HG03575 (cell line): ENCODE measurements around the gene EBF3.

Source experiments
- ATAC-seq: cut with Tn5 transposase; IDR thresholded peaks from one replicate; pipeline ENCODE4 v1.9.1; 2021; ENCODE audit not compliant: unreplicated experiment, insufficient number of reproducible peaks, low FRiP score; ENCODE audit errors: extremely low read depth

The EBF3 gene

DNA sequence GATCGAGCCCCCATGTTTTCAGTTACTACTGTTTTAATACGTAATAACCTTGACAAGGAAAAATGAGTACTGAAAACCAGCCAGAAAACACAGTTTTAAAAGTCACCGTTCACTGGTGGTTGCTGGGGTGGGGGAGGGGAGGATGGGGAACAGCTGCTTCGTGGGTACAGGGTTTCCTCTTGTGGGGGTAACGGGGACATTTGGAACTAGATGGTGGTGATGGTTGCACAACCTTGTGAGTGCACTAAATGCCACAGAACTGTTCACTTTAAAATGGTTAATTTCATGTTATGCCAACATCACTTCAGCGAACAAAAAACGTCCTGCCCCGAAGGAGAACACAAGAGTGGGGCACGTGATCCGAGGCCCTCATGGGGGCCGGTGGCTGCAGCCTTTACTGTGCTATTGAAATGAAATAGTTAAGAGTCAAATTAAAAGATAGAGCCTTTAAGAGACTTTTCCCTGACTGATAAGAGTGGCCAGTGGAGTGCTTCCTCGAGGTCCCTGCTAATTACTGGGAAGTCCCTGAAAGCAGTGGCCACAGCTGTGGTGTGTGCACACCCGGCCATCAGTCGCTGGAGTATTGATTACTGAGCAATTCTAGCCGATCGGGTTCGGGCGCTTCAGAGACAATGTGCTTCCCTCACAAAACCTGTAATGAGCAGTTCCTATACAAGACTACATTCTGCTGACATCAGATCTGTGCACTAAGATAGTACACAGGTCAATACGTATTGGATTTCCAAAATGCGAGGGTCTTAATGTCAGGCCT, 80.3 kb downstream of the EBF3 start:
- ATAC-seq = no peak

- no peak for ATAC-seq
Measured at GRCh38 chr10:129883029-129883428, 81.0 kb downstream of the EBF3 start.

- ATAC-seq = no peak
Measured at GRCh38 chr10:129882291-129883010, 81.6 kb downstream of the EBF3 start.

GRCh38 chr10:129881641-129882040, 82.4 kb downstream of the EBF3 start:
- ATAC-seq = no peak

GRCh38 chr10:129880191-129880870, 83.7 kb downstream of the EBF3 start:
- ATAC-seq = no peak

DNA sequence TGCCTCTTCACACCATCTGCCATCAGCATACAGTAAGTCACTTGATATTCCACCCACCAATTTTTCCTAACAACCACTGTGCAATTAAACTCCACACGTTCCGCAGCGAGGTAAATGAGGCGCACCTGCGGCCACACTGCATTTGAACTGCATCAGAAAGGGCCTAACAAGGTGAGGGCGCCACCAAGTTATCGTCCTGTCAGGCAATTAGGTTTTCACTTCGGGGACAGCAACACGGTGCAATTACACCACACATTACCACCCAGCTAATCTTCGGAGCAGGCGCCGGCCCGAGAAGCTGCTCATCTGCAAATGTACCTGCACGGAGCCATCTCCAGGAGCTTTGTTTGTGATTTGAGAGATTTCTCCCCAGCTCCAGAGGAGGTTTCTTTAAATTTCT, 84.4 kb downstream of the EBF3 start:
- no peak for ATAC-seq

GRCh38 chr10:129878835-129879234, 85.2 kb downstream of the EBF3 start:
- no peak for ATAC-seq

- no peak for ATAC-seq
Measured at GRCh38 chr10:129877773-129878371, 86.2 kb downstream of the EBF3 start.

DNA sequence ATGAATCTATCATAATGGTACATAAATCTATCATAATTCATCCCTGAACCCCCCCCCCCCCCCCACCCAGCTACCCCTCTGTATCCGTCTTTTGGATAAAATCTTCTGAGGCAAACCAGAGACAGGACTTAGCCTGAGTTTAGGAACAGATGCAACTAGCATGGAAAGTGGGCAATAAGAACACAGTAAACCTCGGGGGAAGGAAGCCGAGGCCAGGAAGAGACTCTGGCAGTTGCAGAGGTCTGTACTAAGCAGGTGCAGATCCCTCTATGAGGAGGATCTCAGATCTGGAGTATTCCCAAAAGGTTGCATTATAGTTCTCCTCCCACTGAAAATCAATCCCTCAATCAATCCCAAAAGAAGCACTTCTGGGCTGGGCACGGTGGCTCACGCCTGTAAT, 87.2 kb downstream of the EBF3 start:
- no peak for ATAC-seq

DNA sequence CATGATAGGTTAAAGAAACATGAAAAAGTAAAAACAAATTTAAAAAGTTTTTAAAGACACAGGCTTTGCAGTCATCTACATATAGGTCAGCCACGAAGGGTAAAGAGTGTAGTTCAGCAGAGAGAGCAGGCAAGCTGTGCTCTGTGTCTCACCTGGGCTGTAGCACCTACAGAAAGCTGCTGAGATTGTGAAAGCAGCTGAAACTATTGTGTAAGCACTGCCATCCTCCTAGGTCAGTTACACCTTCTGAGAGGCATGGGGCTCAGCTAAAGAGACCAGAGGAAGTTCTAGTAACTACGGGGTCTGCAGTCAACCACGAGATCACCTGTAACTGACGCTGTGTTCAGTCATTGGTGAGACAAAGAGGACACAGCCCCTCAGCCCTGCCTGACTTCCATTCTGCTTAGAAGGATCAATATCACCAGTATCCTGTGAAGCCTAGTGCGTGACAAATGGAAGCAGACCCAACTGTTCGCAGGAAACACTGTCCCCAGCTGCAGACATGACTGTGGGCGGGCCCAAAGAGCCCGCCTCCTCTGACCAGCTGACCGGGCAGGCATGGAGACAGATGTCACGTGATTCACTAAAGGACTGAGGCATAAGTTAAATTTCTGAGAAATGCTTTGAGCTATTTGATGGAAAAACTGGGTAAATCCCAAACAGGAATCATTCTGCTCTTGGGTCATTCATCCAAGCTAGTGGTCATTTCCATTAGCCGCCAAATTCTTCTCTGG, 87.9 kb downstream of the EBF3 start:
- no peak for ATAC-seq

GRCh38 chr10:129873351-129873750, 90.7 kb downstream of the EBF3 start:
- no peak for ATAC-seq

- no peak for ATAC-seq
Measured at GRCh38 chr10:129871966-129872365, 92.1 kb downstream of the EBF3 start.

DNA sequence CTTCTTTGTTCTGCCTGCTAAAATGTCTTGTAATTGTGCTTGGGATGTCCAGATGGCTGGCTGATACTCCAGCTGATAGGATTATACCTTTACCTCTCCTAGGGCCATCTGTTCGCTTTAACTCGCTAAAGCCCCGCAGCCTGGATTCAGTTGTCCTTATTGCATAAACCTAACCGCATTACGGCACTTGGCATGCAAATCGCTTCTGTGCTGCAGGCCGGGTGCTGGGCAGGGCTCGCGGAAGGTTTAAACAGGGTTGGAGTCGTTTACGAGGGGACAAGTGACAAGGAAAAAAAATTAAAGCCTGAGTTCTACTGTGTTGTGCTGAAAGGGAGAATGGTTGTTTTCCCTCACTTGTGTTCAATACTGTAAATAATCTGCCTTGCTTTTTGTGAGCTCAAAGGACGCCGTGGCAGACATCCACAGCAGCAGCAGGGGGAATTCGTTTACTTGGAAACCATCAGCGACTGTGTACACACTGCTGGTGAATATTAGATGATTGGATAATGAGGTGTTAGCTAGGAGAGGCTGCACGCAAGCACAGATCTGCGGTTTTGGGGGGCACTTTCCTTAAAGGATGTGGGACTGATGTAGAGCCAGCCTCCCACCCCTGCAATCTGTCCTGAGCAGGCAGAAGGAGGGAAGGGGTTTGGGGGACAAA, 93.0 kb downstream of the EBF3 start:
- no peak for ATAC-seq

- ATAC-seq = no peak
Measured at GRCh38 chr10:129870474-129870757, 93.7 kb downstream of the EBF3 start.

GRCh38 chr10:129869596-129870473, 94.2 kb downstream of the EBF3 start:
- ATAC-seq = no peak

- ATAC-seq = no peak
Measured at GRCh38 chr10:129868449-129869035, 95.5 kb downstream of the EBF3 start.

DNA sequence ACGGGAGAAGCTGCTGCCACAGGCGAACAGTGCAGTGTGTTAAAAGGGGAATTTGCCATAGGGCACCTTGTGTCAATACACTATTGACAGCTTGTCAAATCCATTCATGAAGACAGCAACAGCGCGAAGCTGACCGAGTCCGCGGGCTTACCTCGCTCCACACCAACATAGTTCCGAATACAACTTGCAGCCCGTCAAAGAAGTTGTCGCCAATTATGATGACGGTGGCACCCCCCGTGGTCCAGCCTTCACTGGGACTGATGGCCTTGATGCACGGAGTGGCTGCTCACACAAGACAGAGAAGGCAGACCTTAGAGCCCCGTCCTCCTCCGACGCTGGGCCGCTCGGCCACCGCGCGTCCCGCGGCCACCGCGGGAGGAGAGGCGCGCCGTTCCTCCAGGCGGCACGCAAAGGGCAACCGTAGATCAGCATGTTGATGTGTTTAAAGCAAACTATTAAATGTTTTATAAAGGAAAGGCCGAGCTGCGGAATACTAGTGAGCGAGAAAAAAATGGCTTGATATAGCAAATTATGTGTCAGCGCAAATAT, 96.4 kb downstream of the EBF3 start:
- ATAC-seq = no peak
